Fibroblast of skin of right biceps (primary cell): ENCODE results near the gene MATN1.

Source experiments
- DNase-seq: peaks from one replicate; pipeline ENCODE4 v3.0.0-alpha.2; 2013

Gene MATN1

DNA sequence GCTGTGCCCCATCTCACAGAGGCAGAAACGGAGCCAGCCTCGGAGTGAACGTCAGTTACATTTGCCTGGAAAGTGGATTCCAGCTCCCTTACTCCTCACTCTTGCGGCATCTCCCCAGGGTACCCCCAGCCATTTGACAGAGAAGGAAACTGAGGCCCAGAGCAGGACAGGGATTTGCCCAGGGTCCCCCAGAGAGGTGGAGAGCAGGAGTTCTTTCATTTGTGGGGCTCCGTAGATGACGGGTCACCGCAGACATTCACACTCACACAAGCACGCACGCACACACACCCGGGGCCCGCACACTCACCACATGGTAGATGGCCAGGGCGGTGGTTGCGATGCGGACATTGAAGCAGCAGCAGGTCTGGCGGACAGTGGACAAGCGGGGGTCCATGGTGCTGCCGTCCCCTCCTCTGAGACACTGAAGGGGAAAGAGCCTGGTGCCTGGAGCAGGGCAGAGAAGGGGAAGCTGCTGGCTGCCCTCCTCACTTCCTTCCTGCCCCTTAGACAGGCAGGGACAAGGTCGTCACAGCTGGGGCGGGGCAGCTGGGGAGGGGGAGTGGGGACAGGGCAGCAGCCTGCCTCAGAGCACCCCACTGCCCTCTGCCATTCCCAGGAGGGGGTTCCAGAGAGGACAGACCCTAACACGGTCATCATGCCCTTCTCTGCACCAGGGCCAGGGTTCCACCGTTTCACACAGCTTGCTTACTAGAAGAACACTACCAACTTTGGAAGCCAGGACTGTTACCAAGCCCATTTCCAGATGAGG, 34.2 kb upstream of the MATN1 start, which contains the start of gene LAPTM5:
TSS of gene LAPTM5 (minus strand) at position 423 of the 769 bp plus-strand sequence. CDS start at position 394, 29 bp downstream.
- no peak for DNase-seq

DNA sequence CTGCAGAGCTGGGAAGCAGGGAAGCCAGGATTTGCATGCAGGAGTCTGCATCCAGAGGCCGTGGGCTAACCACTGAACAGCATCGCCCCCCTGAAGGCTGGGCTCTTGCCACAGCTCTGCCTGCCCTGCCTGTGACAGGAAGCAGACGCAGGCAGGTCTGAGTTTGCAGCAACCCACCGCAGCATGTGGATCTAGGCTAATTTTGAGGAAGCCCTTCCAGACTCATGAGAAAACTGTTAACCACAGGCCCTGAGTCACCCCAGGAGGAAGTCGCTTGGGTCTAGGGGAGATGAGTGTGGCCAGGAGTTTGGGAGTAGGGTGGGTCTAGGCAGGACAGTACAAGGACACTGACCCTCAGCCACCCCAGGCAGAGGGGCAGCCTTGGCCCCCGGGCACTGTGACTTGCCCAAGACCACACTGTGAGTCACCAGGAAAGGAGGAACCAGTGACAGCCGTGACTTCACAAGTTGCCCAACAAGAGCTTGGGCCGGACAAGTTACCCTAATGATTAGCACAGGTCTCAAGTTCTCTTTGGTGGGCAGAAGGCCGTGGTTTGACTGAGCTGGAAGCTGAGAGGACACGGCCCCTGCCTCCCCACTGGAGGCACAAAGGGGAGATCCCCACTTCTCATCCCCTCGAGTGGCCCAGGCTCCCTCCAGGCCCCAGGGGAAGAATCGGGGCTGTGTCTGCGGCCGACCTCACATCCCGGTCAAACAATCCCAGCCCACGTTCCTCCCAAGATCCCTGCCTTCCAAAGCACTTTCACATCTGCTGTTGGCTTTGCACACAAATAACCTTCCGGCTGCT, 33.4 kb upstream of the MATN1 start:
- peak; percentile 92 for DNase-seq

GRCh38 chr1:30756206-30756544, 32.8 kb upstream of the MATN1 start:
- no peak for DNase-seq

GRCh38 chr1:30755746-30756145, 32.4 kb upstream of the MATN1 start:
- DNase-seq: no peak

DNA sequence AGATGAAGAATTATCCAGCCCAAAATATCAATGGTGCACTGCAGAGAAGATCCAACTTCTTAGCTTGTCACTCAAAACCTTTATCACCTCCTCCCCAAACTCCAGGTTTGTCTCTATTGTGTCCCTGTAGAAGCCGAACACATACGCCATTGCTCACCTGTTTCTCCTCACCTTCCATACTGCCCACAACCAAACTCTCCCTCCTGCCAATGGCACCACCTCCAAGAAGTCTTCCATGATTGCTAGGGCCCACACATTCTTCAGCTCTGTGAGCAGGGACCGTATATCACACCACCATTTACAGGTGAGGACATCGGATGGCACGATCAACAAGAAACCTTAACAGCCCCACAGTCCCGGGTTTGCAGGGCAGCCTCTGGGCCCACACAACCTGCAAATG, 31.9 kb upstream of the MATN1 start:
- no peak for DNase-seq

DNA sequence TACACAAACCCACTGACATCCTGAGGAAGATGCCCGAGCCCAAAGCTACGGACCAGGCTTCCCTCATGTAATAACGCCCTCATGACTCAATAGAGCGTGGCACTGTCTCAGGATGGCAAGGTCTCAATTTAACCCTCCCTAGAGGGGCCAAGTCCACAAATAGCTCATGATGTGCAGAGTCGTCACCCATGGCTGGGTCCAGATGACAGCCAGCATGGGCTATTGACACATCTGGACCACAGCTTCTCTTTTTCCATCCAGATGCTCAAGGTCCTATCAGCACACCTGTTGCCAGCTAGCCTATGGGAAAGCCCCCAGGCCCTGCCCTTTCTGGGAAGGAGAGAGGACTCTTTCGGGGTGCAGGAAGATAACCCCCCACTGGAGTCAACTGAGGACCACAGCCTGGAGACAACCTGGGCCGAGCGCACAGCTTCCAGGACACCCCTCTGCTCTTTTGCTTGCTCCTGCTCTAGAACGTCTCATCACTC, 31.3 kb upstream of the MATN1 start:
- DNase-seq: no peak

DNA sequence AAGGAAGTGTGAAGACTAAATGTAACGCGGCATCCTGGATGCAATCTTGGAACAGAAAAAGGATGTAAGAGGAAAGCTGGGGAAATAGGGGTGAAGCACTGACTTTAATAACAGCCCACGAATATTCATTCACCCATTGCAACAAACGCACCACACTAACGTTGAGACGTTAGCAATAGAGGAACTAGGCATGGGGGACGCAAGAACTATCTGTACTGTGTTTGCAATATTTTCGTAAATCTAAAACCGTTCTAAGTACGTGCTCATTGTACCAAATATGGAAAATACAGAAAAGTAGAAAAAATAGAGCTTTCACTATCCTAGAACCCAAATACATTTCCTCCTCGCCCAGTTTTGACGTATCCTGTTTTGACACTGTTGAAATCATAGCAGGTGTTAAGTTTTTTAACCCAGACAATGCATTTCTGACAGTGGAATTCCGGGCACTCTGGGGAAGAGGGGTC, 30.3 kb upstream of the MATN1 start:
- DNase-seq: no peak

GRCh38 chr1:30753118-30753517, 29.7 kb upstream of the MATN1 start:
- DNase-seq: no peak

DNA sequence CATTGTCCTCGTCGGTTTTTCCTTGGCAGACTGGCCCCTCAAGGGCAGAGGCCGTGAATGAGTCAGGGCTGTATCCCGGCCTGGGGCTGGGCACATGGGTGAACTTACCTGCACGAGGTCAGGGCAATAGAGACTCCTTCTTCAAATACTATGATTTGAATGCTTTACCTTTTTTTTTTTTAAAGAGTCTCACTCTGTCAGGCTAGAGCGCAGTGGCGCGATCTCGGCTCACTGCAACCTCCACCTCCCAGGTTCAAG, 29.2 kb upstream of the MATN1 start:
- DNase-seq: no peak

- no peak for DNase-seq
Observed at GRCh38 chr1:30751830-30752650, 28.7 kb upstream of the MATN1 start.

GRCh38 chr1:30750731-30751291, 27.4 kb upstream of the MATN1 start:
- DNase-seq: no peak

DNA sequence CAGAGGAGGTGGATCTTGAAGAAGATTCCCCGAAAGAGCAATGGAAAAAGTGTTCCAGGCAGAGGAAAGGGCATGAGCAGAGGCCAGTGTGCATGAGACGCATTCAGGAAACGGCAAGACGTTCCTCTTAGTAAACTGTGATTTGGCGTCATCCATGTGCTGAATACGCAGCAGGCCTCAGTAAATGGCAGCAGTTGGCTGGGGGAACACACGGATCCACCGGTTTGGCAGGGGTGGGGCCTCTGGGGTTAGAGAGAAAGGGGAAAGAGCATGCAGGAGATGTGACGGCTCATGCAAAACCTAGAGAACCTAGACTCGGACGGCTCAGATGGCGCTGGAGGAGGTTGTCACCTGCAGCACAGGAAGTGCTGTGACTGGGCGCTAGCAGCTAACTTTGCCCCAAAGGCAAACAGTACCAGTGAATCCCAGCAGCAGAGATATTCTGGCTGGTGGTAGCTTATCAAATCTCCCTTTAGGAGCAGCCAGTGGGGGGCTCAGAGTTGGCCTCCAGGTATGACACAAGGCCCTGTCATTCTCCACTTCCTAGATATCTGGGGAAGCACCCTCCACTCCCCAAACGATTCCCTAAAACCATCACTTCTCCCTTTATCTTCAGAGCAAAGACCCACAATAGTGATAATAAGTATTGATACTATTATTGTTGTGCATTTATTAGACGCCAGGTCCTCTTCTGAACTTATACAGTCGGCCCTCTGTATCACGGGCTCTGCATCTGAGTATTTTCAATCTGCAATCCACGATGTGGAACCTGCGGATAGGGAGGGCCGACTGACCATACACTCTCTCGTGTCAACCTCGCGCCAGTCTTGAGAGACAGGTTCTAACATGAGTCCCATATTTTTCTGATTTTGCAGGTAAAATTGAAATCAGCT, 26.6 kb upstream of the MATN1 start:
- DNase-seq: no peak

DNA sequence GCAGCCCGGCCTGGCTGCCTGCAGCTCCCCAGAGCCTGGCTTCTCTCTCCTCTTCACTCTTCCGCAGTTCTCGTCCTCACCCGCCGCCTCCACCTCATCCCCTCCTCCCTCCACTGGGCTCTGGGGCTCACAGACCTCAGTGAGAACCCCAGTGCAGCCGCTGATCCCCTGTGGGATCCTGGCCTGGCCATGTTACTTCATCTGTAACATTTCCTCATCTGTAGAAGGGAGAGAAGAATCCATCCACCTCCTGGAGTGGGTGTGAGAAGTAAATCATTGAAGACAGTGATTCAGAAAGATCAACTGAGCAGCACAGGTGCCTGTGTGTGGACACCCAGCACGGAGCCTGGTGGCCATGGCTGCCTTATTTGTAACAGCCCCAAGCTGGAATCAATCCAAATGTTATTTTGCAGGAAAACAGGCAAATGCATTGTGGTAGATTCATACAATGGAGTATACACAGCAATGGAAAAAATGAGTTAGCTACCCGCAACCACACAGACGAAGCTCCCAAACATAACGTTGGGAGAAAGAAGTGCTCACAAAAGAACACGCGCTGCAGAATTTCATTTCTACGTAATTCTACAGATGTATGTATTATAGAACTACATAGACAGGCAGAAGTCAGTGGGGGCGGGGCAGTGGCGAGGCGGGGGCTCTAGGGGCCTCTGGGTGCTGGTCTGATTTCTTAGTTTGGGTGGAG, 25.5 kb upstream of the MATN1 start:
- no peak for DNase-seq

DNA sequence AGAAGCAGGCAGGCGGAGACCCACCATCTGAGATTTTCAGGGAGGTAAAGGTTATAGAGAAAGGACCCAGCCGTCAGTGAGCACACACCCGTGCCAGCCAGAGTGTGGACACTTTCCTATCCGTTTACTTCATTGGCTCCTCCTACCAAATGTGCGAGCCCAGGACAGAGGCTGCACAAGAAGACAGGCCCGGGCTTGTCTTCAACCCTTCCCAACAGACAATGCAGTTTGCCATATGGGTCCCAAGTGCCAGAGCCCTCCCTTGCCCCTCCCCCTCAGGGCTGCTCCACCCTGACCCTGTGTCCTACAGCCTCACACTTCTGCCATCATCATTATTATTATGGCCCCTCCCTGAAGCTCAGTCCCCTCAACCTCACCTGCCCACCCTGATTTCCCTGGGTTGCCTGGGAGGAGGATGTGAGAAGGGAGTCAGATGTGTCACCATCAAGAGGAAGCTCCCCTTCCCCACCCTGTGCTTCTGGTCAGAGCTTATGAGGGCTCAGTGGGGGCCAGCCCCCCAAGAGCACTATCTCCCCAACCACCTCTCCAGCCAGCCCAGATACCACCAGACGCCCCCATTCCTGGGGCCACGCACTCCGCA, 24.8 kb upstream of the MATN1 start:
- DNase-seq: no peak

DNA sequence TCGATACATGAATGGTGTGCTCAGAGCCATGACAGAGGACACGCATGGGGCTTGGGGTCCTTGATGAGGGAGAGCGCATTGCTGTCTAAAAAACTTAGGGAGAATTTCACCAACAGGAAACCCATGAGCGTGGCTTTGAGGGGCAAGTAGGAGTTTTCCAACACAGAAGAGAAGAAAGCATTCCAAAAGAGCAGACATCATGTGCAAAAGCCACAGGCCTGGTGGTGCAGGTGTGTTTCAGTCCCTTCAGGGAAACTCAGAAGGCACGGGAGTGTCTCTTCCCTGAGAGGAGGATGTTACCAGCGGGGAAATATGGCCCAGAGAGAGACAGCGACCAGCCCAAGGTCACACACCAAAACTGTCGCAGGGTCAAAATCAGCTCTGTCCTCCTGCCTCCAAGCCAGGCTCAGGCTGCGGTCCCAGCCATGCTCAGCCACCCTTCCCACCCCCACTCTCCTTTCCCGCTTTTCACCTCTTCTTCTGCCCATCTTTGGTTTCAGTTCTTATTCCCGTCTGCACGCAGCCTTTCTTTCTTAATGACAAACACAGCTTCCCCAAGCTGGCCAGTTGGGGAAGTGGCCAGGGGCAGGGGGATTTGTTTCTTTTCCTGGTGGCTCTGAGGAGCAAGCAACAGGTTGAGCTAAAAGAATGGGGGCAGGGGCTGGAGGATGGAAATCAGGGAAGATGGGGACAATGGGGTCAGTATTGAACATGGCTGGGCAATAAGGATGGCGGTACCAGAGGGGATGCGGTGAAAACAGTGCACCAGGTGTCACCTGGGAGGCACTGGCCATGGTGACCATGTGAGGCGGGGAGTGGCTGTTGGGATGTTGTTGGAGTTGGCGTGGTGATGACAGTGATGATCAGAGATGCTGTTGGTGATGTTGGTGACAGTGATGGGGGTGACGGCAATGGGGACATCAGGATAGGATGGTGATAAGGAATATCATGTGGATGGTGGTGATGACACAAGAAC, 23.9 kb upstream of the MATN1 start:
- DNase-seq: no peak

- DNase-seq: no peak
Observed at GRCh38 chr1:30746212-30747032, 23.0 kb upstream of the MATN1 start.

- DNase-seq: no peak
Observed at GRCh38 chr1:30745834-30746208, 22.4 kb upstream of the MATN1 start.

GRCh38 chr1:30745156-30745833, 21.9 kb upstream of the MATN1 start:
- DNase-seq: no peak
